Breast epithelium (tissue), 4 donors: Measurements from ENCODE around the gene CNP. TPM values are rescaled to one million over a fixed set of nuclear protein-coding genes. Genes with fewer than 3 reads are reported as not detected.
"Not testable (repeated sequence)": the region's sequence is repeated elsewhere in the genome, so short reads cannot be mapped to it uniquely, and the experiment has no call there.

Experiments used
- DNase-seq, 2 donors: peaks; one replicate each; pipeline ENCODE4 v3.0.0-alpha.2; 2019; ENCODE audit warnings: low spot score in 2 of 2
- H3K27ac ChIP-seq, 2 donors: fragments of 200-600 bp; sonication (generic) in 1 of 2; one replicate each; pipeline ENCODE4 v1.5.1; 2016 to 2019; ENCODE audit warnings: mild to moderate bottlenecking in 1 of 2
- H3K27me3 ChIP-seq, 2 donors: fragments of 200-600 bp; sonication (generic) in 1 of 2; one replicate each; pipeline versions ENCODE4 v1.5.1 to v1.6.0; 2017 to 2019; ENCODE audit warnings: control low read depth in 1 of 2, mild to moderate bottlenecking in 1 of 2
- H3K36me3 ChIP-seq: fragments of 200-600 bp; one replicate; pipeline ENCODE4 v1.5.1; 2019
- H3K4me1 ChIP-seq, 2 donors: fragments of 200-600 bp; sonication (generic); one replicate each; pipeline ENCODE4 v1.5.1; 2016 to 2019; ENCODE audit warnings: control low read depth in 1 of 2
- H3K4me3 ChIP-seq, 3 donors: fragments of 200-600 bp; sonication (generic); 1 replicate in 2 of 3; 2 replicates in 1 of 3; pipeline ENCODE4 v1.5.1; 2016 to 2019; ENCODE audit warnings: mild to moderate bottlenecking in 3 of 3, moderate library complexity in 2 of 3
- H3K9me3 ChIP-seq, 2 donors: fragments of 200-600 bp; sonication (generic) in 1 of 2; one replicate each; pipeline ENCODE4 v1.5.1; 2016 to 2019; ENCODE audit warnings: control low read depth in 1 of 2
- CTCF ChIP-seq, 3 donors: fragments of 450-650 bp; IDR thresholded peaks; one replicate each; pipeline ENCODE4 v1.5.1; 2016 to 2017; ENCODE audit warnings: antibody characterized with exemption in 3 of 3, mild to moderate bottlenecking in 3 of 3, moderate library complexity in 3 of 3
- POLR2A ChIP-seq: fragments of 450-650 bp; IDR thresholded peaks from one replicate; pipeline ENCODE4 v1.6.1; 2016; ENCODE audit warnings: antibody characterized with exemption, mild to moderate bottlenecking, moderate library complexity
- POLR2AphosphoS5 ChIP-seq, 3 donors: sonication (generic); formaldehyde crosslinking; IDR thresholded peaks; one replicate each; pipeline ENCODE4 v1.6.1; 2017; ENCODE audit warnings: antibody characterized with exemption in 3 of 3
- intact Hi-C: fragments of 100-400 bp; cut with DNase I; formaldehyde crosslinking; loops from one replicate; pipeline ENCODE4 v1.15.1; 2023; ENCODE audit warnings: low total_unique reads
- total RNA-seq, 3 donors: library from RNA; depleted of rRNA; stranded (reverse); fragments of >200 nt; gene quantifications; one replicate each; pipeline ENCODE4 v1.1.0, GENCODE V29; 2016

The CNP gene
- total RNA-seq, 3 donors from 2014 or later: 51.8 to 55.5 (median 53.7) TPM

GRCh38 chr17:42002792-42003301 lies 36.3 kb downstream of the CNP start:
- H3K36me3 ChIP-seq: no peaks in the 10 kb centered on the region
- intact Hi-C loops: no loop called here
- H3K27me3 ChIP-seq: no peaks in the 10 kb centered on the region
- TF ChIP-seq POLR2AphosphoS5 (IDR thresholded peaks at IDR 0.05): no peak
- no peak for TF ChIP-seq POLR2A
- no peak for TF ChIP-seq CTCF (IDR thresholded peaks at IDR 0.05)
- H3K4me1 ChIP-seq: no peaks in the 10 kb centered on the region
- no peak overlapping the region for H3K27ac ChIP-seq
- no peaks in the 10 kb centered on the region for H3K9me3 ChIP-seq
- DNase-seq: no peak
- H3K4me3 ChIP-seq: no peak overlapping the region

- TF ChIP-seq POLR2A (no peak), POLR2AphosphoS5 (IDR thresholded peaks at IDR 0.05) (no peak), CTCF (IDR thresholded peaks at IDR 0.05) (no peak)
- H3K27me3 ChIP-seq: no peaks in the 10 kb centered on the region
- H3K9me3 ChIP-seq: no peaks in the 10 kb centered on the region
- no peaks in the 10 kb centered on the region for H3K4me1 ChIP-seq
- H3K27ac ChIP-seq: no peak overlapping the region
- H3K4me3 ChIP-seq: no peak overlapping the region
- no peak for DNase-seq
- intact Hi-C loops: no loop called here
- no peaks in the 10 kb centered on the region for H3K36me3 ChIP-seq
Observed at GRCh38 chr17:42005166-42005565, 38.6 kb downstream of the CNP start.

- Histone ChIP-seq H3K9me3 (no peaks in the 10 kb centered on the region), H3K36me3 (no peaks in the 10 kb centered on the region), H3K4me1 (no peaks in the 10 kb centered on the region), H3K27ac (no peak overlapping the region), H3K27me3 (no peaks in the 10 kb centered on the region), H3K4me3 (no peak overlapping the region)
- no peak for DNase-seq
- TF ChIP-seq POLR2AphosphoS5 (IDR thresholded peaks at IDR 0.05) (no peak), CTCF (IDR thresholded peaks at IDR 0.05) (no peak), POLR2A (no peak)
- intact Hi-C loops: no loop called here
Observed at GRCh38 chr17:42009170-42009569, 42.6 kb downstream of the CNP start.

- H3K9me3 ChIP-seq, H3K36me3 ChIP-seq, H3K27me3 ChIP-seq, H3K4me3 ChIP-seq, H3K4me1 ChIP-seq, intact Hi-C loops, DNase-seq, H3K27ac ChIP-seq: not testable (repeated sequence)
Observed at GRCh38 chr17:42010266-42010680, 43.7 kb downstream of the CNP start.

GRCh38 chr17:42010898-42011516 lies 44.4 kb downstream of the CNP start:
- Histone ChIP-seq H3K4me1 (peaks cover 0 to 4% of the 10 kb centered on the region in 2 donors), H3K4me3 (no peak overlapping the region), H3K27ac (no peak overlapping the region), H3K9me3 (no peaks in the 10 kb centered on the region), H3K36me3 (no peaks in the 10 kb centered on the region), H3K27me3 (no peaks in the 10 kb centered on the region)
- TF ChIP-seq POLR2A: no peak
- TF ChIP-seq POLR2AphosphoS5 (IDR thresholded peaks at IDR 0.05): no peak
- no peak for TF ChIP-seq CTCF (IDR thresholded peaks at IDR 0.05)
- DNase-seq: no peak
- intact Hi-C loops: no loop called here

GRCh38 chr17:42012363-42012762 lies 45.8 kb downstream of the CNP start:
- DNase-seq, H3K27me3 ChIP-seq, H3K27ac ChIP-seq, H3K4me1 ChIP-seq, H3K4me3 ChIP-seq, H3K9me3 ChIP-seq, intact Hi-C loops, H3K36me3 ChIP-seq: not testable (repeated sequence)

- not testable (repeated sequence) for H3K27ac ChIP-seq
Observed at GRCh38 chr17:42013740-42014139, 47.1 kb downstream of the CNP start.

More at GRCh38 chr17:42013740-42014139, 47.1 kb downstream of the CNP start:
- H3K4me3 ChIP-seq, DNase-seq, H3K27me3 ChIP-seq, intact Hi-C loops, H3K36me3 ChIP-seq, H3K9me3 ChIP-seq: not testable (repeated sequence)
- H3K4me1 ChIP-seq: peaks cover 0 to 13% of the 10 kb centered on the region in 2 donors
